DND-41 (cell line): ENCODE results near the gene ABLIM3.

Experiments
- ATAC-seq: fragments of 200-7000 bp; cut with Tn5 transposase; 3 replicates; pipeline ENCODE4 v1.9.1; 2021; ENCODE audit warnings: low read depth; ENCODE audit not compliant: insufficient read depth
- DNase-seq: peaks from one replicate; pipeline ENCODE4 v3.0.0-alpha.2; 2020
- H2AFZ ChIP-seq: 2 replicates; pipeline ENCODE4 v1.6.0; 2012; ENCODE audit warnings: low read depth, low read length
- H3K27ac ChIP-seq: 2 replicates; pipeline ENCODE4 v1.5.1; 2012; ENCODE audit warnings: low read length, inconsistent platforms
- H3K27me3 ChIP-seq: fragments of 200-600 bp; sonication (generic); 2 replicates; pipeline ENCODE4 v1.6.0; 2012; ENCODE audit warnings: low read length, mild to moderate bottlenecking, inconsistent platforms; ENCODE audit not compliant: insufficient read depth, poor library complexity
- H3K36me3 ChIP-seq: 2 replicates; pipeline ENCODE4 v1.5.1; 2012; ENCODE audit warnings: low read length, inconsistent platforms; ENCODE audit not compliant: insufficient read depth
- H3K4me1 ChIP-seq: 2 replicates; pipeline ENCODE4 v1.5.1; 2012; ENCODE audit warnings: mild to moderate bottlenecking, low read length; ENCODE audit not compliant: insufficient read depth
- H3K4me2 ChIP-seq: 2 replicates; pipeline ENCODE4 v1.6.0; 2012; ENCODE audit warnings: mild to moderate bottlenecking, moderate library complexity, low read length, inconsistent platforms; ENCODE audit not compliant: insufficient read depth
- H3K4me3 ChIP-seq, 2 experiments: fragments of 200-600 bp in 1 of 2; shearing (Covaris generic) in 1 of 2; 2 replicates each; pipeline ENCODE4 v1.5.1; 2012 to 2016; ENCODE audit warnings: inconsistent platforms in 2 of 2, low read length in 2 of 2, mild to moderate bottlenecking in 2 of 2, low read depth in 1 of 2, moderate library complexity in 1 of 2
- H3K79me2 ChIP-seq: 2 replicates; pipeline ENCODE4 v1.6.0; 2012; ENCODE audit warnings: low read length, inconsistent platforms; ENCODE audit not compliant: insufficient read depth
- H3K9ac ChIP-seq: 2 replicates; pipeline ENCODE4 v1.6.0; 2012; ENCODE audit warnings: low read depth, mild to moderate bottlenecking, inconsistent platforms, low read length, moderate library complexity
- H3K9me3 ChIP-seq: 2 replicates; pipeline ENCODE4 v1.5.1; 2012; ENCODE audit warnings: low read length, moderate library complexity, mild to moderate bottlenecking, inconsistent platforms; ENCODE audit not compliant: insufficient read depth, severe bottlenecking
- H4K20me1 ChIP-seq: 2 replicates; pipeline ENCODE4 v1.6.0; 2012; ENCODE audit warnings: low read length; ENCODE audit not compliant: insufficient read depth
- CTCF ChIP-seq: IDR thresholded peaks from 2 replicates; pipeline ENCODE4 v1.5.1; 2012; ENCODE audit warnings: borderline replicate concordance, low read length, moderate library complexity, mild to moderate bottlenecking; ENCODE audit not compliant: poor library complexity, severe bottlenecking; ENCODE audit errors: extremely low read depth
- EZH2 ChIP-seq: IDR thresholded peaks from 3 replicates; pipeline ENCODE4 v1.6.1; 2012; ENCODE audit warnings: borderline replicate concordance, low read depth, mild to moderate bottlenecking, moderate library complexity, low read length, inconsistent platforms; ENCODE audit not compliant: severe bottlenecking

Gene ABLIM3

GRCh38 chr5:149220750-149221149 is 79.5 kb downstream of the ABLIM3 start:
- DNase-seq (no peak), ATAC-seq (no peak)
- no peaks in the 10 kb centered on the region for H3K27me3 ChIP-seq
- no peak overlapping the region for H3K4me2 ChIP-seq
- H3K36me3 ChIP-seq: no peaks in the 10 kb centered on the region
- no peaks in the 10 kb centered on the region for H3K4me1 ChIP-seq
- no peaks in the 10 kb centered on the region for H3K79me2 ChIP-seq
- H3K4me3 ChIP-seq: no peak overlapping the region
- no peak overlapping the region for H3K9ac ChIP-seq
- H2AFZ ChIP-seq: no peak overlapping the region
- no peak overlapping the region for H3K27ac ChIP-seq
- no peaks in the 10 kb centered on the region for H4K20me1 ChIP-seq
- no peak for TF ChIP-seq CTCF
- no peak for TF ChIP-seq EZH2
- H3K9me3 ChIP-seq: no peaks in the 10 kb centered on the region

- H3K36me3 ChIP-seq: no peaks in the 10 kb centered on the region
- no peak overlapping the region for H3K27ac ChIP-seq
- H3K9me3 ChIP-seq: no peaks in the 10 kb centered on the region
- no peak overlapping the region for H3K4me2 ChIP-seq
- H3K79me2 ChIP-seq: no peaks in the 10 kb centered on the region
- no peak for TF ChIP-seq EZH2
- no peak for TF ChIP-seq CTCF
- DNase-seq (no peak), ATAC-seq (no peak)
- no peak overlapping the region for H3K4me3 ChIP-seq
- H3K9ac ChIP-seq: no peak overlapping the region
- no peaks in the 10 kb centered on the region for H3K27me3 ChIP-seq
- H2AFZ ChIP-seq: no peak overlapping the region
- no peaks in the 10 kb centered on the region for H3K4me1 ChIP-seq
- H4K20me1 ChIP-seq: no peaks in the 10 kb centered on the region
Measured at GRCh38 chr5:149221326-149221725, 80.0 kb downstream of the ABLIM3 start.

- Histone ChIP-seq H3K9ac (no peak overlapping the region), H2AFZ (no peak overlapping the region), H3K27me3 (no peaks in the 10 kb centered on the region), H4K20me1 (no peaks in the 10 kb centered on the region), H3K79me2 (no peaks in the 10 kb centered on the region), H3K27ac (no peak overlapping the region), H3K9me3 (no peaks in the 10 kb centered on the region), H3K4me2 (no peak overlapping the region), H3K4me1 (no peaks in the 10 kb centered on the region), H3K4me3 (no peak overlapping the region), H3K36me3 (no peaks in the 10 kb centered on the region)
- no peak for DNase-seq
- TF ChIP-seq EZH2 (no peak), CTCF (no peak)
- no peak for ATAC-seq
Measured at GRCh38 chr5:149221731-149222342, 80.5 kb downstream of the ABLIM3 start.
